ENCODE data around the gene GLG1.
"Not testable (repeated sequence)": the region's sequence is repeated elsewhere in the genome, so short reads cannot be mapped to it uniquely, and the experiment has no call there.

Gene GLG1

DNA sequence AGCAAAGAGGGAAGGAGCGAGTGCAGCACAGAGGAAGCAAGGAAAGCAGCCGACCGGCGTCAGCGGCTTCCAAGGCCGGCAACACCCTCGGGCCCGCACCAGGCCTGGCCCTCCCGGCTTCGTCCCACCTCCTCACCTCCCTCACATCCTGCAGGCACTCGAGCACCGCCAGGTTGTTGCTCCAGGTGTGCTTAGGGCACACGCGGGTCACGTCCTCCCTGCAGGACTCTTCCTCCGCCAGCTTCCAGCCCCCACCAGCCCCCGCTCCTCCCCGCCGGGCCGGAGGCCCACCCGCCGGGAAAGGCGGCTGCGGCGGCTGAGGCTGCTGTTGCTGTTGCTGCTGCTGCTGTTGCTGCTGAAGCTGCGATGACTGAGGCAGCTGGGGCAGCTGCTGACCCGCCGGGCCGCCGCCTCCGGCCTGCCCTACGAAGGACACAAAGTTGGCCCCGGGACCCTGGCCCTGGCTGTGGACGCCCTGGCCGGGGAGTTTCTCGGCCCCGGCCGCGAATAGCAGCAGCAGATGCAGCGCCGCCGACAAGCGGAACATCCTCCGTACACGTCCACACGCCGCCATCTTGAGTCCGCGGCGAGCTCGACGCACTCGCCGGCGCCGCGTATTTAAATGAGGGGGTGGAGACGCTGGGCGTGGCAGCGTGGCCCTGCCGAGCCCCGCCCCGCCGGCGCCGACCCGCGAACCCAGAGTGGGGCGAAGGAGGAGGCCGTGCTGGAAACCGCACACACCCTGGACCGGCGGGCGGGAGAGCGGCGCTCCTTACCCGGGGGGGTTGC, at the start of gene GLG1:
TSS of gene GLG1 (minus strand) at position 594 of the 789 bp plus-strand sequence. CDS start at position 574, 20 bp downstream.
- peak; percentile 97 for DNase-seq (ENCODE audit: low spot score)

DNA sequence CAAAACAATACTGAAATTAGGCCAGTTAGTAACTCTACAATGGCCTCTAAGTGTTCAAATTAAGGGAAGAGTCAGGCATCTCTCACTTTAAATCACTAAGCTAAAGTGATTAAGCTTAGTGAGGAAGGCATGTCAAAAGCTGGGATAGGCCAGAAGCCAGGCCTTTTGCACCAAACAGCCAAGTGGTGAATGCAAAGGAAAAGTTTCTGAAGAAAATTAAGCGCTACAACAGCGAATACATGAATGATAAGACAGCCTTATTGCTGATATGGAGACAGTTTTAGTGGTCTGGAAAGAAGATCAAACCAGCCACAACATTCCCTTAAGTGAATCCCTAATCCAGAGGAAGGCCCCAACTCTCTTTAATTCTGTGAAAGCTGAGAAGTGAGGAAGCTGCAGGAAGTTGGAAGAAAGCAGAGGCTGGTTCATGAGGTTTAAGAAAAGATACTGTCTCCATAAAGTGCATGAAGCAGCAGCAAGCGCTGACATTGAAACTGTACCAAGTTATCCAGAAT, 47.7 kb upstream of the GLG1 start:
- DNase-seq (ENCODE audit: low spot score), result no peak

DNA sequence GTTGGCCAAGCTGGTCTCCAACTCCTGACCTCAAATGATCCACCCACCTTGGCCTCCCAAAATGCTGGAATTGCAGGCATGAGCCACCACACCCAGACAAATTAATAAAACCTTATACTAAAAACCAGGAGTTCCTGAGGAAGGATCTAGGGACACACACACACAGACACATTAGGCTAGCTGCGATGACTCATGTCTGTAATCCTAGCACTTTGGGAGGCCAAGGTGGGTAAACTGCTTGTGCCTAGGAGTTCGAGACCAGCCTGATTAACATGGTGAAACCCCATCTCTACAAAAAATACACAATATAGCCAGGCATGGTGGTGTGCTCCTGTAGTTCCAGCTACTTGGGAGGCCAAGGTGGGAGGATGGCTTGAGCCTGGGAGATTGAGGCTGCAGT, 46.0 kb upstream of the GLG1 start:
- DNase-seq (ENCODE audit: low spot score), result not testable (repeated sequence)

DNA sequence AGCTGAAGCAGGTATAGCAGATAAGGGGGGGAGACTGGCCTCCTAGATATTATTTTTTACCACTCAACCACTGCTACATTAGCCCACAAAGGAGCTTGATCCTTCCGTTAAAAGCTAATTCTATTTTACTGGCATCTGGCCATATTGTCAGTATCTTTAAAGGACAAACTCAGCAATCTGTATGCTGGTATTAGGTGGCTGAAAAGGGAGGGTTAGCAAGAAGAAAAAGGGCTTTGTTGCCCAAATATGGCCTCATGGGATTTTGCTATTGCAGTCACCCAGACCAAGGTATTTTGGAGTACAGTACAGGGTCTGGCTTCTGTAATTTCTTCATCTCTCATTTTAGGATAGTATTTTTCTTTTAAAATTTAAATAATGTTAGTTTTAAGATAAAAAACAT, 45.3 kb upstream of the GLG1 start:
- no peak for DNase-seq (ENCODE audit: low spot score)

DNA sequence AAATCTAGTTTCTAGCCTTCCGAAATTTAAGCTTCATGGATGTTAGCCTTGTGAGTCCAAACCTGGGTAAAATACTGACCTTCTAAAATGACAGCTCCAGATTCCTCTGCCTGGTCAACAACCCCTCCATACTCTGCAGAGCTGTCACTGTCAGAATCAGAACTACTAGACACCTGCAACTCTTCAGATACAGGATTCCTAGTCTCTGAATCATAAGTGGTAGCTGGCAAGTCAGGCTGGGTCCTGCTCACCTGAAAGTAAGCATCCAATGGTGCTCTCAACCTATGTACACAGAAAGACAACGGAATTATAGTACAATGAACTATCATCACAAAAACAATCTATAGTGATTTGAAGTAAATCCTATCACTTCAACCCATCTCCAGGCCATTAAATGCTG, 44.9 kb upstream of the GLG1 start:
- no peak for DNase-seq (ENCODE audit: low spot score)

DNA sequence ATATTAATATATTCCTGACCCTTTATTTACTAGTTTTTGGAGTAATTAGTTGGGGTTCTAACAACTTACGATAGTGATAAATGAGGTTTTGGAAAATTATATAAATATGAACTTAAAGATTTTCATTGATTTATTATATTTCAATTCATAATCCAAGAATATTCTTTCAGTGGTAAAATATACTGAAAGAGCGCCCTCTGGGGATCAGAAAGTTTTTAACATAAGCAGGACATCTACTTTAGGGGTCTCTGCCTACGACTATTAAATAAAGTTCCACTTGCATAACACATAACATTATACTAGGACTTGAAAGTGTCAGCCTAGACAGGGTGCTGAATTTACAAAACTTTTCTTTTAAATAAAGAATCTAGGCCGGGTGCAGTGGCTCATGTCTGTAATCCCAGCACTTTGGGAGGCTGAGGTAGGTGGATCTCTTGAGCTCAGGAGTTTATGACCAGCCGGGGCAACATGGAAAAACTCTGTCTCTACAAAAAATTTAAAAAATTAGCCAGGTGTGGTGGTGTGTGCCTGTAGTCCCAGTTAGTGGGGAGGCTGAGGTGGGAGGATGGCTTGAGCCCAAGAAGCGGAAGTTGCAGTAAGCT, 44.2 kb upstream of the GLG1 start:
- peak; percentile 22 for DNase-seq (ENCODE audit: low spot score)

DNA sequence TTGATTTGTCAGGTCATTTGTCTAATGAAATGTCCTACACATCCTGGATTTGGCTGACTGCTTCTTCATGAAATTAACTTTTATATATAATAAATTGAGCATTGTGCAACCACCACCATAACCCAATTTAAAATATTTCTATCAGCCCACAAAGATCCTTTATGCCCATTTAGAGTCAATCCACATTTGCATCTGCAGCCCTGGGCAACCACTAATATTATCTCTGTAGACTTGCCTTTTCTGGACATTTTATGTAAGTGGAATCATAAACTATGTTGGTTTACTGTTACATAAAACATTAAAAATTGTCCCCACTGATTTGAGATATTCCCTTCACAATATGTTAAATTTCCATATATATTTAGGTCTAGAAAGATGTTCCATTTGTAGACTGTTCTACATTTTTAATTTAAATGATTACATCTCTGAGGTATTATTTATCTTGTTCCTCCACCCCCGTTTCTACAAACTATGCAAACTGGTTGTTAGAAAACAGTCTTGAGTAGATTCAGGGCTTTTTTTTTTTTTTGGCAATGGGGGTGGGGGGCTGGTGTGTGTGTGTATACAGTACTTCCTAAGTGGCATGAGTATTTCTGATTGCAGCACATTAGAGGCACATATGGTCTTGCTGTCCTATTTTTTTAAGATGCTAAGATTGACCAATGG, 43.1 kb upstream of the GLG1 start:
- DNase-seq (ENCODE audit: low spot score), result no peak

DNA sequence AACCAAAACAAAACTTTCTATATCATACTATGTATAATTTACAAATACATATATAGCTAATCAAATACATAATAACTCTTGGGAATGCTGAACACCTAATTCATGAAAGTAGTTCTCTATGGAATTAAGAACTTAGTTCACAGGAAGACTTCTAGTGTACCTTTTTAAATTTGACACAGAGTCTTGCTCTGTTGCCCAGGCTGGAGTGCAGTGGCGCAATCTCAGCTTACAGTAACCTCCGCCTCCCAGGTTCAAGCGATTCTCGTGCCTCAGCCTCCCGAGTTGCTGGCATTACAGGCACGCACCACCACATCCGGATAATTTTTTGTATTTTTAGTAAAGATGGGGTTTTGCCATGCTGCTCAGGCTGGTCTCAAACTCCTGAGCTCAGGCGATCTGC, 35.1 kb upstream of the GLG1 start:
- no peak for DNase-seq (ENCODE audit: low spot score)

DNA sequence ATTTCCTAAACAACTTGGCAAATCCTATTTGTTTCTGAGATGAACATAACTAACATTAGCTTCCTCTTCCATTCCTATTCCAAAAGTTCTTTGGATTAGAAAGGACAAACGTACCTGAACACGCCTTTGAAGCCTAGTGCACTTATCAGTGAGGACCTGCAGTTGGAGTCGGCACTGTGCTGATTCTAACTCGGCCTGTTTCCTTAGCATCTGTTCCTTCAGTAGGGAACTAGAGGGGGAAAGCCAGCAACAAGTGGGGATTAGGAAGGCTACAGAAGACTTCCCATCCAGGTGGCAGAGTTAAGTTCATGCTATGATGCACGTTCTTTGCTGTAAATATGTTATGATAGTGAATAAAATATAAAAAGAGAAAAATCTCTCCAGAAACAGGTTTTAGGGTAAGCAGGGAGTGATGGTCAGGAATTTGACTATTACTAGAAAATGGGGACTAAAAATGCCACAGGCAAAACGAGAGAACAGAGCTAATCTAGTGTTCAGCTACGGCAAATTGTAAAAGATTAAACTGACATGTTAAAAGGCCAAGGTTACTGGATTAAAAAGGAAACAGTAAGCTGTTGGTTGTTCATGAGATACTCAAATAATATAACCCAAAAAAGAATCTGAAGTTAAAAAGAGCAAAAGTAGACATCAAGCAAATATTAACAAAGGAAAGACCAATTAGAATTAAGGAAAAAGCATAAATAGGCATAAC, 31.0 kb upstream of the GLG1 start:
- DNase-seq (ENCODE audit: low spot score), result no peak

DNA sequence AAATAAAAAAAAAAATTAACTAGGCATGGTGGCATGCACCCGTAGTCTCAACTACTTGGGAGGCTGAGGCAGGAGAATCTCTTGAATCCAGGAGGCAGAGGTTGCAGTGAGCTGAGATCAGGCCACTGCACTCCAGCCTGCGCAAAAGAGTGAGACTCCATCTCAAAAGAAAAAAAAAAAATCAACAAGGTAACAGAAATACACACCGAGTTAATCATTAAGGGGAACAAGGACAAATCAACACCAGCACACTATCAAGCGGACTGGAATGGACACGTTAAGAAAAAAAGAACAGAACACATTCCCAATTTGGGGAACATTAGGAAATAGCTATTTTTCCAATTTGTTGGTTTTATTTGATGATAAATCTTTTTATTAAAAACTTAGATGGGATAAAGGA, 28.4 kb upstream of the GLG1 start:
- no peak for DNase-seq (ENCODE audit: low spot score)

DNA sequence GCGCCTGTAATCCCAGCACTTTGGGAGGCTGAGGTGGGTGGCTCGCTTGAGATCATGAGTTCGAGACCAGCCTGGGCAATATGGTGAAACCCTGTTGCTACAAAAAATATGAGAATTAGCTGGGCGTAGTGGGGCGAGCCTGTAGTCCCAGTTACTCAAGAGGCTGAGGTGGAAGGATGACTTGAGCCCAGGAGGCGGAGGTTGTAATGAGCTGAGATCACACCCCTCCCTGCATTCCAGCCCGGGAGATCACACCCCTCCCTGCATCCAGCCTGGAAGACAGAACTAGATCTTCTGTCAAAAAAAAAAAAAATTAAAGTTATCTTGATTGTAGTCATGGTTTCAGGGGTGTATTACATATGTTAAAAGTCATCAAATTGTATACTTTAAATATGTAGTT, 26.8 kb upstream of the GLG1 start:
- no peak for DNase-seq (ENCODE audit: low spot score)

DNA sequence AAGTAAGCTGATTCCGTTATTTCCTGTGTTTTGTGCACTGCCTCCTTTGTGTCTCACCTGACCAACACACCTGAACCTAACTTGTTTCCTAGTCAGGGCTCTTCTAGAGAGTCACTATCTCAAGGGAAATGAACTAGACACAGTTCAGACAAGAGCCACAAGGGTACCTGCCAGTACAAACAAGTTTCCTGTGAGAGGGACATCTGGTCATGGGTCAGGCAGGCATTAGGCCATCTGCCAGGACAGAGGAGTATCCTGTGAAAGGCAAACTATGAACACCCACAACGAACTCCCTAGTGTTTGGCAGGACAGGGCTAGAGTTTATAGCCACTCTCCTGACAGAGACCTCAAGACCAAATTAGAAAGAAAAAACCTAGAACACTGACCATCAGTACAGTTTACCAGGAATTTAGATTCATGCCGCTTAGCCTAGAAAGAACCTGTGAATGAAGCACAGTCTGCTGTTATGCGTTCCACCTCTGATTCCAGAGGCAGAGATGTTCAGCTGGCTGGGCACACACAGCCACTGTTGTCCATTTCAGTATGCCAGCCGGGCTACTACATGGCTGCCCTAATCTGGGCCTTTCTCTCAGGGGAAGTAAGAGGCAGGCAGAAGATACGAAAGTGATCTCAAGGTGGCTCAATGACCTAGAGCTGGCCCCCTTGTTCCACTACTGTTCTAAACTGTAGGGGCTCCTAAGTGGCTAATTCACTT, 20.7 kb upstream of the GLG1 start:
- no peak for DNase-seq (ENCODE audit: low spot score)

DNA sequence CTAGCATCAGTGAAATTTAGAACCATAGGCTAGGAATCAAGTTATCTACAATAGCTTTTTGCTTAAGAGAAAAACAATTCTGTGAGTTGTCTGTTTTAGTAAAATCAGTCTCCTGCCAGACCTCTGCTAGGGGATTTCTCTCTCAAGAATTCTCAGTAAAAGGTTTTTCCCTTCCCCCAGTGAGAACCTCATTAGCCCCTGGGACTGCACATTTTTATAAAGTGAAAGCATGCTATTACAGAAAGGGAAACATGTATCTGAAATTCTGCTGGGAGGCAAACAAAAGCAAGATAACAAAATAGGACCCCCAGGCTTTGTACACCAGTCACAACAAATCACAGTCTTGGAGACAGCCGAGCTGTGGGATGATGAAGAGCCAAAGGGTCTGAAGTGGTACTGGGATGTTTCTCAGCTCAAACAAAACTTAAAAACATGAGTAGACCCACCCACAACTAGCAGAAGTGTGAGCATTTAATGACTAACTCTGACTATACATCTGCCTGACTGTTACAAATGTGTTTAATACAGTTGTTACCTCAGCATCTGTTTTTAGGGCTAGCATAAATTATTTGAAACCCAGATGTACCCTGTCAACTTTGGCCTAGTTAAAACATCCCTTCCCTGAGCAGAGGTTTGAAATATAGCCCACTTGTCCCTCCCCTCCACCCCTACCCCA, 20.0 kb upstream of the GLG1 start:
- no peak for DNase-seq (ENCODE audit: low spot score)

DNA sequence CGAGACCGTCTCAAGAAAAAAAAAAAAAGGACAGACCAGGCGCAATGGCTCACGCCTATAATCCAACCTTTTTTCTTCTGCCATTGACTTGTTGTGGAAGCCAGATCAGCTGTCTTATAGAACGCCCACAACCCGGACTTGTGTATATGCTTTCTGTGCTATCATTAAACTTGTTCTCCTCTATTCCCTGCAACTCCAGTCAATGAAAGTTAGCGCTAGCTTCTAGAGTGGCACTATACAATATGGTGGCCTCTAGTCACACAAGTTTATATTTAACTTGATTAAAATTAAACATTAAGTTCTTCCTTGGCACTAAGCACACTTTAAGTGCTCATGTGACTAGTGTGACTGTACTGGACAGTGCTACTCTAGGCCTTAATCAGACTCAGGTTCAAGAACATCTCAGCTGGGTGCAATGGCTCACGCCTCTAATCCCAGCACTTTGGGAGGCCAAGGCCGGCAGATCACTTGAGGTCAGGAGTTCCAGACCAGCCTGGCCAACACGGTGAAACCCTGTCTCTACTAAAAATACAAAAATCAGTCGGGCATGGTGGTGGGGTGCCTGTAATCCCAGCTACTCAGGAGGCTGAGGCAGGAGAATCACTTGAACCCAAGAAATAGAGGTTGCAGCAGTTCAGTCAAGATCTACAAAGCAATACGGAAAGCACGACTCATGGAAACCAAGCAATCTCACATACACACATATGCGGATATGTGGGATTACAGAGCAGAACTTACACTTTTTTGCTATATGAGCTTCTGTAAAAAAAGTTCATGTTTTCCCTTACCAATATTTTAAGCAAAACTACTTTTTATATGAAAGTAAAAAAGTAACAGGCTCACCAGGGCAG, 18.8 kb upstream of the GLG1 start:
- DNase-seq (ENCODE audit: low spot score), result no peak

DNA sequence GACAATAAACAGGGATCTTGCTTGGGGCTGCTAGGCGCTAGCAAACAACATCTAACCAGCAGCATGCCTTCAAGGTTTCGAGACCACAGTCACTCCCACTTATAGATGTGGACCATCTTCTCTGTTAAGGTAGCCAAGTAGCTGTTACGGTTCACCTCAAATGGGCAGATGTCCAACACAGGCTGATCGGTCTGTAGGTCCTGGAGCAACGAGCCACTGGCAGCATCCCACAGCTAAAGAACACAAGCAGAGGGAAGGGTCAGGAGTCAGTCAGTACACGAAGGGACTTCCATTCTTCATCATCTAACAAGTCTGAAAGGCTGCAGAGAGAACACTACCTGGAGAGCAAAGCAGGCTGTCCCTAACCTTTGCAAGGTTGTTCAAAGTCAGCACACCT, 16.9 kb upstream of the GLG1 start:
- DNase-seq (ENCODE audit: low spot score), result no peak

DNA sequence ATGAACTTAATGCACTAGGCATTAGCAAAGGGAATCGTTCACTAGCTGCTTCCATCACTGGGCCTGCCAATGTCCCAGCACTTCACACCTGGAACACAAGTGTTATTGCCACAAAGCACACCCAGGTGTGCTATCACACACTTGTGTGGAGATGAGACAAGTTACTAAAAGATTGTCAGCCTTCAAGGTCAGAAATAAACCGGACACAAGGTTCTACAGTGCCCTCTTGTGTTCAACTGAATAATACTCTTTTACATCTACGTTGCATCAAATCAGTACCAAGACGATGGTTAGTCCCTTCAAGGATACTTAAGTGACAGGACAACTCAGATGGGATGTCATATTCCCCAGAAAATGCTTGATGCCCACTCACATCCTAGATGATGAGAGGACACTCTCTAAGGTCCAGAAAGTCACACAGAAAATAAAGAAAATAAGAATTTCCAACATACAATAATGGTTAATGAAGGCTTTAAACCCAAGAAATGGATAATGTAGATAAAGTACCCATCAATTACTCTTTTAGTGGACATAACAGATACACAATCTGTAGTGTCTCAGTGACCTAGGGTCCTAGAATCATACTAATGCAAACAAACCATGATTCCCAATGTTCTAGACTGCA, 16.4 kb upstream of the GLG1 start:
- peak; percentile 68 for DNase-seq (ENCODE audit: low spot score)

DNA sequence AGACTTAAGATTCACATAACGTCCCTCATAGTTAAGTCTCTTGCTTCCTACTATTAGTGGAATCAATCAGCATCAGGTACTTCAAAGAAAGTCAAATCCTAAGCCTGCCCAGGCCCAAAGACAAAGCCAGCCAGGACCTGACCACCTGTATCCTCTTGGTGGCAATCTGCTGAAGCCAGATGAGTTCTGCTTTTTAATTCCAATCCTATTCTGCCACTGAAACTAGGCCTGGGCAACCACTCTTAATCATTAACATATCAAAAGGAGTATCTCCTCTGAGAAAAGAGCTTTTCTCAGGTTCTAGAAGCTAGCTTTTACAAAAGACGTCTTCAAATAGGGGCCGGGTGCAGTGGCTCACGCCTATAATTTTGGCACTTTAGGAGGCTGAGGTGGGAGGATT, 15.1 kb upstream of the GLG1 start:
- no peak for DNase-seq (ENCODE audit: low spot score)

DNA sequence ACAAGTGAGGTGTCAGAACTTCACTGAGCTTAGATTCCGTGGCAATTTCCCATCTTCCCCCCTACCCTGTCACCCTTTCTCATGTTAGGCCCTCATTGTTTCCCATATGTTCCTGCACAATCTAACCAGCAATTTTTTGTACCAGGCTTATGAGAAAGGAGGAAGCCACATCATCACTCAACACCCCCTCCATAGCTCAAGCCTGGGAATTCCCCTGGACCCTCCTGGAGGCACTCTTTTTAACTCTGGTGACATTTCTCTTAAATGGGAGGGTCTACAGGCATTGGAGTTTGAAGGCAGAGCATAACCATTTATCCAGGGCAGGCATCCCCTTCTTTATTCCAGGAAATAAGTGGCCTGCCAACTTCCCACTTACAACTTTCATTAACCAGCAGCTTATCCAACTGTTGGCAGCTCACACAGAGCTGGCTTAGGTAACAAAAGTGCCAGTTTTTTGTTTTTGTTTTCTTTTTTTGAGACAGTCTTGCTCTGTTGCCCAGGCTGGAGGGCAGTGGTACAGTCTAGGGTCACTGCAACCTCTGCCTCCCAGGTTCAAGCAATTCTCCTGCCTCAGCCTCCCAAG, 10.4 kb upstream of the GLG1 start:
- DNase-seq (ENCODE audit: low spot score), result no peak

DNA sequence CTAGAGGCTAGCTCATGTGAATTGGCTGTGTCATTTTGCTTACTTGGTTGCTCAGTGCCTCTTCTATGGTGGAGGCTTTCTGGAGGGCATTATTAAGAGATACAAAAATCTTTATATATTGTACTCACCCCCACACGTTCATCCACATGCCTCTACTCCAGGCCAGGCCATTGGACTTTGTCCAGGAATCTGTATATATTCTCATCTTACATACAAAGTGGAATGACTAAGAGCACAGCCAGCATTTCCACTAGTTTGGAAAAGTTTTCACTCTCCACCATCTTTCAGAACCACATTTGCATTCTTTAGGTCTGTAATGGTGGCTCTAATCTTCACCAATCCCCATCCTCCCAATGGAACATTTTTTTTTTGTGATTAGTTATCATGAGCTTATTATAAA, 4.8 kb upstream of the GLG1 start:
- DNase-seq (ENCODE audit: low spot score), result no peak

All from GM03348 (cell line).